AG20443 (cell line): ENCODE results near the gene IL23R.
A peak's percentile ranks its signal among the peaks of the same experiment; 100 is the strongest.

ENCODE experiments used
- DNase-seq: peaks from one replicate; pipeline ENCODE4 v3.0.0; 2012; ENCODE audit warnings: low spot score, mixed read lengths

Gene IL23R

GRCh38 chr1:67149179-67149770 lies 17.0 kb upstream of the IL23R start:
- peak; percentile 86 for DNase-seq

- no peak for DNase-seq
Observed at GRCh38 chr1:67150931-67151330, 15.3 kb upstream of the IL23R start.

GRCh38 chr1:67158401-67158800 lies 7.9 kb upstream of the IL23R start:
- DNase-seq, result no peak

- DNase-seq, result no peak
Observed at GRCh38 chr1:67159233-67159632, 7.0 kb upstream of the IL23R start.

- DNase-seq, result no peak
Observed at GRCh38 chr1:67162954-67163353, 3.3 kb upstream of the IL23R start.

- DNase-seq, result no peak
Observed at GRCh38 chr1:67165468-67166041, 699 bp upstream of the IL23R start.

GRCh38 chr1:67169496-67169895 lies 3.2 kb downstream of the IL23R start:
- DNase-seq, result no peak

GRCh38 chr1:67169932-67170331 lies 3.7 kb downstream of the IL23R start:
- DNase-seq, result no peak

GRCh38 chr1:67170751-67171573 lies 4.7 kb downstream of the IL23R start:
- DNase-seq, result no peak

- no peak for DNase-seq
Observed at GRCh38 chr1:67171574-67171955, 5.3 kb downstream of the IL23R start.

GRCh38 chr1:67171978-67172377 lies 5.7 kb downstream of the IL23R start:
- DNase-seq, result no peak

- no peak for DNase-seq
Observed at GRCh38 chr1:67173988-67174387, 7.7 kb downstream of the IL23R start.

- no peak for DNase-seq
Observed at GRCh38 chr1:67174716-67175284, 8.5 kb downstream of the IL23R start.

GRCh38 chr1:67175530-67176087 lies 9.4 kb downstream of the IL23R start:
- DNase-seq, result no peak

GRCh38 chr1:67184838-67185421 lies 18.7 kb downstream of the IL23R start:
- no peak for DNase-seq

GRCh38 chr1:67188137-67188536 lies 21.9 kb downstream of the IL23R start:
- no peak for DNase-seq

- no peak for DNase-seq
Observed at GRCh38 chr1:67189953-67190352, 23.7 kb downstream of the IL23R start.

- no peak for DNase-seq
Observed at GRCh38 chr1:67190410-67190809, 24.2 kb downstream of the IL23R start.

GRCh38 chr1:67190942-67191341 lies 24.7 kb downstream of the IL23R start:
- DNase-seq, result no peak

GRCh38 chr1:67191668-67192520 lies 25.6 kb downstream of the IL23R start:
- DNase-seq, result no peak

- no peak for DNase-seq
Observed at GRCh38 chr1:67192902-67193301, 26.6 kb downstream of the IL23R start.
